NCI-H1092 (cell line): ENCODE measurements around the gene SLC12A8.

Experiments used
- DNase-seq: peaks from one replicate; lab custom pipeline; 2025; lab: John Stamatoyannopoulos, UW

The SLC12A8 gene

DNA sequence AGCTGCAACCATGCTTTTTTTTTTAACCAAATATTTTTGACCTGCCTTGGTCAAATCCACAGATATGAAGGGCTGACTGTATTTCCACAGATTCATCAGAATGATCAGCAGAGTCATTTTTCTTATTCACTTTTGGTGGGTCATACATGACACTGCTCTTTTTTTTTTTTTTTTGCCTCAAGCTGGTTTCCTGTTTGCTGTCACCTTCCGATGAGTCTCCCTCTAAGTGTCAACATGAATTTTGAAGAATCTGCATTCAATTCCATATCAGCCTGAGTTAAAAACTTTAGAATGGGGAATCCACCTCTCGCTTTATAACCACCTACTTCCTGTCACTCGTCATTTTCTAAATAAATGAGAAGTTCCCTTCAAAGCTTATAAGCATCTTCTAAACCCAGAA lies 2.2 kb upstream of the SLC12A8 start:
- no peak for DNase-seq

DNA sequence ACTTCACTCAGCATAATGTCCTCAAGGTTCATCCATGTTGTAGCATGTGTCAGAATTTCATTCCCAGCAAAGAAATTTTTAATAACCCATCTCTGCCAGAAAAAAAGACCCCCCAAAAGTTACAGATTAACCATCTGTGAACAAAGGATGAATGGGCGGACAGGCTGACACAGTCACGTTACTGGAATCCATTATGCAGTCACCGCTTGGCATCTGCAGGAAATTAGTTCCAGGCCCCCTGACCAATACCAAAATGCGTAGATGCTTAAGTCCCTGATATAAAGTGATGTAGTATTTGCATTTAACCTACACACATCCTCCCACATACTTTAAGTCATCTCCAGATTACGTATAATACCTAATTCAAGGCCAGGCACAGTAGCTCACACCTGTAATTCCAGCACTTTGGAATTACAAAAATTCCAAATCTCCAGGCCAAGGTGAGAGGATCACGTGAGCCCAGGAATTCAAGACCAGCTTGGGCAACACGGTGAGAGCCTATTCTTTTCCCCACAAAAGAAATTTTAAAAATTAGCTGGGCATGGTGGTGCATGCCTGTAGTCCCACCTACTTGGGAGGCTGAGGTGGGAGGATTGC lies 1.5 kb upstream of the SLC12A8 start:
- DNase-seq, result no peak

DNA sequence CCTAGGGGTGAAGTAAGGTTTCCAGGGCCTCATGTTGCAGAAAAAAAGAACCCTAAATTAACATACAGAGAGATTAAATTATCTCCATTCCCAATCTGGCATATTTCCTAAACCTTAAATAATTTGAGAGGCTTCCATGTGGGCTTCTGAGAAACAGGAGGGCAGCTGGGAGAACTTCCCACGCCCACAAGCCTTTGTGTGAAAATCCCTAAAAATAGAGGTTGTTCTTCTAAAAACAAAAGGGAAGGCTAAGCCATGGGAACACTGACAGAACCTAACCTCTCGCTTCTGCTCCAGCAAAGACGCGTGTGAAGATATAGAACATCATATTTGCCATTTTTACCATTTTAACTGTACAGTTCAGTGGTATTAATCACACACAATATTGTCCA lies 812 bp upstream of the SLC12A8 start:
- no peak for DNase-seq

DNA sequence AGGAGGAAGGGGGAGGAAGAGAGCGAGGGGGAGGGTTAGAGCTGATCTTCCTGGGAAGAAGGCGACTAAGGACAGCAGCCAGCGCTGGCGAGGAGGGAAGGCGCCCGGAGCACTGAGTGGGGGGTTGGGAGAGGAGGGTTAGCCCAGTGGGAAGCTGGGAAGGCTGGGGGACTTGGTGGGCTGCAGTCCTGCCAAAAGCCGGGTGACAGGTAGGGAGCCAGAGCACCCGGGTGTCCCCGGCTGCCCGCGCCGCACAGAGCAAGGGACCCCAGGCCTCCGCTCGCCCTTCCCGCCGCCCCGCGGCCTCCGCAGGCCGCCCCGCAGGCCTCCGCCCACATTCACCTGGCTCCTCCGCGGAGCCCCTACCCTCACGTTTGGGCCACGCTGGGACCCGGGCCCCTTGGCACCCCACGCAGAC lies 448 bp downstream of the SLC12A8 start:
- DNase-seq, result no peak

DNA sequence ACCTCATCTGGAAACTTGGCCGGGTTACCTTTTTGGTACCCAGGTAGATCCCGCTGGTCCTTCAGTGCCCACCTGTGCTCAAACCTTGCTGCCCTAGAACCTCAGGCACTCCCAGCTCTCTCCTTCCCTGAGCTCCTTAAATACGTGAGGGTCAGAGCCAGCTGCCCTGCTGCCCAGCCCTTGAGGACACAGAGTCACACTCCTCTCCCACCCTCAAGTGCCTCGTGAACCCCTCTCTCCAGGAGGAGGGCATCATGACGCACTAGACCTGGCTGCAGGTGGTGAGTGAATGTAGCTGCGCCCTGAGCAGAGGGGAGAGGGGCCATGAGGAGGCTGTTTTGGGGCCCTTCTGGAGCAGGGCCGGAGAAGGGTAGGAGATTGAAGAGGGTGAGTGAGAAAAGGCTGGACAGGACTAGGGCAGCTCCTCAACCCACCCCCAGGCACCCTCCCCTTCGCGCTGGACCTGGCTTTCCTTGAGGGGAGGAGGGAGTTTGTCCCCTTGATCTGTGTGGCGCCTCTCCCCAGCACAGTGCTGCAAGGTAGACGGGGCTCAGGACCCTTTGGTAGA lies 941 bp downstream of the SLC12A8 start:
- no peak for DNase-seq

DNA sequence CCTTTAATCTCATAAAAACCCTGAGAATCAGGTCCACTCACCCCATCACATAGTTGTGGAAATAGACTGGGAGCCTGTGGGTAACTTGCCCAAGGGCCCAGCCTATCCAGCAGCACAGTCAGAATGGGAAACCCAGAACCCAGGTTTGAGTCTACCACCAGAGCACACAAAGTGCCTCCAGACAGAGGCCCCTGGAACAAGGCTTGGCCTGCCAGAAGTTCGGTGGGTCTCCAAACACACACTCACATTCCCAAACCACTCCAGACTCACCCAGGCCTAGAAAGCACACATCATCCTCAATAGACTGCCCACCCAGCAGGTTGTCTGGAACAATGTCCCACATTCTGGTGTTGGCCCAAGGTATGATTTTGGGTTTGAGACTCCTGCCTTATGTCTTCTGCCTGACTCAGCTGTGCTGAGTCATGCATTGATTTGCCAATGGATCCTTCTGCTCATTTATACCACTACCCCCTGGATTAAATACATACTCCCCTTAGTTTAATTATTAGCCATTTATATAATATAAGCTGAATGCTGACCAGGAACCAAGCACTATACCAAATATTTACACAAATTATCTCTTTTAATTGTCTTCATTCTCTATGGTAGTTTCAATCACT lies 4.5 kb downstream of the SLC12A8 start:
- DNase-seq, result no peak

DNA sequence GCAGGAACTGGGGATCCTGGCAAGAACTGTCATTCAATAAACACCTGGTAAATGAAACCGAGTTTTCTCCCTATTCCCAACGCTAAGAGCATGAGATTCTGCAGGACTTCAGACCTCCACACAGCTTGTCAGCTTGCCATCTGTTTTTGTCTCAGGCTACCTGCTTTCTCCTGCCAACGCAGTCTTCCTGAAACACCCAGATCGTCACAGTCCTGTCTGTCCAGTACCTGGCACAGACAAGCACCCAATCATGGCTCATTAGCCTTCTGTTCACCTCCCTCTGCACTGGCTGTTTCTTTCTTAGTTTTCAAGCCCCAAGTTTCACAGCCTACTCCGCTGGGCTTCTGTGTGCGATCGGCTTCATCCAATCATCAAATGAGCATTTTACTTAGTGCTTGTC lies 5.0 kb downstream of the SLC12A8 start:
- no peak for DNase-seq

DNA sequence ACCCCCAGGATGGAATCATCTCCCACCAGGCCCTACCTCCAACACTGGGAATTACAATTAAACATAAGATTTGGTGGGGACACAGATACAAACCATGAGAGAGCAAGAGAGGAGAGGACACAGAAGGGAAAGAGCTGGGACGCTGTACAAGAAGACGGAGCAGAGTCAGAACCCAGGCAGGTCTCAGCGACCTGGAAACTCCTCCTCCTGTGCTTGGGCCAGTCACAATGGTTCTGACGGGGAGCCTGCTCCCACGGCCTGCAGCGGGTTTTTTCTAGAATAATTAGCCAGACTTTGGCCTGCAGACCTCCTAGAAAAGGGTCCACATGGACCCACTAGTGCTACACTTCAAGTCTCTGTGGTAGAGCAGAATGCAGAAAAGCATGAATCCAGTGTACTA lies 5.6 kb downstream of the SLC12A8 start:
- no peak for DNase-seq

DNA sequence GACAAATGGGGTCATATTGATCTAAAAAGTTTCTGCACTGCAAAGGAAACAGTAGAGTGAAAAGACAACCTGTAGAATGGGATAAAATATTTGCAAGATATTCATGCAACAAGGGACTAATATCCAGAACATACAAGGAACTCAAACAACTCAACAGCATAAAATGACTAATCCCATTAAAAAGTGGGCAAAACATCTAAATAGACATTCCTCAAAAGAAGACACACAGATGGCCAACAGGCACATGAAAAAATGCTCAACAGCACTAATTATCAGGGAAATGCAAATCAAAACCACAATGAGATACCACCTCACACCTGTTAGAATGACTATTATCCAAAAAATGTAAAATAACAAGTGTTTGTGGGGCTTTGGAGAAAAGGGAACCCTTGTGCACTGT lies 8.8 kb downstream of the SLC12A8 start:
- no peak for DNase-seq

DNA sequence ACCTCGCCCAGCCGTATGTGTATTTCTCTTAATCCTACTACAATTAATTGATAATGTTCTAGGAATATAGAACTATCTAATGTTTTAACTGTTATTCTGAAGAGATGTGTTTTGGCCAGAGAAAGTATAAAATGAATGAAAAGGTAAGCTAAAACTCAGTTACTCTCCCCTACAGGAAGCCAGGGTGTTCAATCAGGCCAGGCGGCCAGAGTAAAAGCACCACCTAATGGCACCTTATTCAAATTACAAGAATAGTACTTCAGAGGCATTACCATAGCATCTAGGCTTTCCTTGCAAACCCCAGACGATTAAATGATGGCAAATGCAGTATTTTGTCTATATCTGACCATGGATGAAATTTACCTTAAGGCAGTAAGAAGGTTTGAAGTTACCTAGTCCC lies 10.4 kb downstream of the SLC12A8 start:
- no peak for DNase-seq

DNA sequence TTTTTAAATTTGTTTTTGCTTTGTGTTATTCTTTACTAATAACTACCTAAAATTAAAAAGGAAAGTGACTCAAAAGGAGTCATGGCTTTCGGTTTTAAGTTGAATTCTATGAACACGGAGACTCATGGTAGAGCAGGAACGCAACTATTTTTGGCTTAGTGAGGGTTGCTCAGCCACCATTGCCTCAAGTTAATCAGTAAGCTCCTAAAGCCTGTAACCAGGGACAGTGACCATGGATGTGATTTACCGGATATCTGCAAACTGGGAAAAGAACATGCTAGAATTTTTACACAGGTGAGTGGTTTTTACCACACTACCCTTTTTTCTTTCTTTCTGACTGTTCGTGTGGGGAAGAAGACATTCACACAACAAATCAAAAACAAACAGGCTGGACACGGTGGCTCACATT lies 11.8 kb downstream of the SLC12A8 start:
- DNase-seq, result no peak

DNA sequence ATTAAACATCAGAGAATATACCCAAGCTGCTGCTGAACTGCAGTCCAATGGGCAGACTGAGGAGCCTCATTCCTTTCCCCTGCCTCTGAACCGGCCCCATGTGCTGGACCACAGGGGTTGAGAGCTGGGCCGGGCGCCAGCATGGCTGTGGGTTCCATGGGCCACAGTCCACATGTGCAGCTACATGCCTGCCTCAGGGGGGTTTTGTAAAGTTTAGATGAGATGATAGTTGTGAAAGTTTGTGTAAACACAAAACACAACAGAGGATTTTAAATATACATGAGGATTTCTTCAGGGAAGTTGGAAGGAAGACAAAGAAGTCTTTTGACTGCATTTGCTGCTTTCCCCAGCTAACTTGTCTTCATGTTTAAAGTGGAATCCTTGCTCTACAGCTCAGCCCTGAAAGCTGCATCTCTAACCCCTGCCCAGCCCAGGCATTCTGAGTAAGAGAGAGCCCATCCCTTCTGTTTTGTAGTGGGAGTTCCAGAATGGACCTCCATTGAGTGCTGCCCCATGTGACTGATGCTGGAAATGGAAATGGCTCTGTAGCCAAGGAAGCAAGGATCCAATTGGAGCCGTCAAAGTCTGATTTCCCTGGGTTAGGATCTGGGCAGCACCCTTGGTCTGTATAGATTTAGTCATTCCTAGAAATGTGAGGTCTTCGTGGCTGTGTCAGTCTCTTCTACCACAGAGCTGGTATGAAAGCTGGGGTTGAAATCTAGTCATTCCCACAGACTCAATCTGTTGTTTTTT lies 17.5 kb downstream of the SLC12A8 start:
- DNase-seq, result no peak

DNA sequence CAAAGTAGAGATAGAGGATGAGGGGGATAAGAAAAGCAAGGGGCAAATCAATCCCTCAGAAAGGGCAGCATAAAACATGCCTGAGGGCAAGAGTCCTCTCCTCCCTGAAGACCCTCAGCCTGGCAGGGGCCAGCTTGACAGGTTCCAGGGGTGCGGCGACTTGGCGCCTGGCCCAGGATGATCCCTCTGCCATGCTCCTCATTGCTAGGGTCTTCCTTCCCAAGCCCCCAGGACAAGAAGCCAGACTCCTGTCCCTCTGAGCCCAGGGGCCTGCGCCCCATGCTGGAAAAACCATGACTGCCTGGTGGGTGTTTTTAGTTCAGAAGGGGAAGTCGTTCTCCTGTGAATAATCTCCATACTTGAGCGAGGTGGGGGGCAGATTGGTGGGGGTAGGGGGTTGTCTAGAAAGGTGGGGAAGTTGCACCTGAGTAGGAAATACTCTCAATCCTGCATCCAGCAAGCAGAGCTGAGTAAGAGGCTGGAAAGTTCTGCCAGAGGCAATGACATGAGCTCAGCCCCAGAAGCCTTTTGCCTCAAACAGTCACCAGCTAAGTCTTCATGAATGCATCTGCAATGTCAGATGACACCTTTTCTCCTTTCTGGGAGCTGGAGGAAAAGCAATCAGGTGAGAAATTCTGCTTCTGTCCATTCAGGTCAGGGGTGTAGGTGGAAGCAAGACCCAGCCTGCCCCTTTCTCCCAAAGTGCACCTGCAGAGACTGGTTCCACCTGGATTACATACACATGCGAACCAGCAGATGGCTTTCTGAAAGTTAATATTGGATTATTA lies 18.3 kb downstream of the SLC12A8 start:
- no peak for DNase-seq

DNA sequence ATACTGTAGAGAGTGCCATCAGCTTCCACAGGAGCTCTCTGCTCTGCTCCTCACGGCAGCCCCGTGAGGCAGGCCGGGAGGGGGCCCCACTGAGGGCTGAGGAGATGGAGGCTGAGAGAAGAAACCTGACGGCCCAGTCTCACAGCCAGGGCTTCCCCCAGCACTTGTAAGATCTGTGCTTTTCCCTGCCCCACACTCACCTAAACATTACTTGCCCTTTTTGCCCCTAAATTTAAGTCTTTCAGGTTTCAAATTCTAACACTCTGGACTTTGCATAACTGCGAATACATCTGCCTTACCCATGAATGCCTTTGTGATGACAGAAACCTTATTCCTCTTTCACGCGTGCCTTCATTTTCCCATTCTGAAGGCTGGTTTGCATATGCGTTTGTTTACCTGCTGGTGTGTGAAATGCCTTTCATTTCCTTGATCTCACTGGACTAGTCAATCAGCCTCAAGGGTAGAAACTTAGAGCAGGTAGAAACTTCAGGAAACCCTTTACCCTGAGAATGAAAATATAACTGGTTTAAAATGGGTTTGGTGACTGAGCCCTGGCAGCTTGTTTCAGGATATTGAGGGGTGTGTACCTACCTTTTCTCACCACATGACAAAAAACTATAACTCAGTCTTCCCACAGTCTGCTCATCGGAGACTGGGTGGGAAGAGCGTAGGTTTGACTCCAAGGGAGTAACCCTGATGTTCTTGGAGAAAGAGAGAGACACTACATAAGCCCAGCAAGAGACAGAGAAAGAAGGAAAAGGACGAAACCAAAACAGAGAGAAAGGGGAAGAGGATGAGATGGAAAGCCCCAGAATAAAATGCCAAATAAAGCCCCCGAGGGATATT lies 20.1 kb downstream of the SLC12A8 start:
- no peak for DNase-seq

DNA sequence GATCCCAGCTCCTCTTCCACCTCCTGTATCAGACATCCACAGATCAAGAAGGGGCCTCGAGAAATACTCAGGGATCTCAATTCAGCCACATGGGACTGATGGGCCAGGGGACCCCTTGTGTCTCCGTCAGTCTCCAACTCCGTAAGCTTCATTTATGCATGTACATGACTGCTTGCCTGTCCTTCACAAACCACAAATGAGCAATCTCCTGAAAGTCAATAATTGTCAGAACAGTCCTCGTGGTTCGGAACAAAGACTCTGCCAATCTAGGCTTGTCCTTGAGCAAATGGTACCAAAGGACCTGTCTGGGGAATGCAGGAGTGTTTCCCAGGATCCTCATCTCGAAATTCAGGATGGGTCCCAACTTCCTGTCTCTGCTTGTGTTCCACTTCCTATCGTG lies 20.8 kb downstream of the SLC12A8 start:
- no peak for DNase-seq

DNA sequence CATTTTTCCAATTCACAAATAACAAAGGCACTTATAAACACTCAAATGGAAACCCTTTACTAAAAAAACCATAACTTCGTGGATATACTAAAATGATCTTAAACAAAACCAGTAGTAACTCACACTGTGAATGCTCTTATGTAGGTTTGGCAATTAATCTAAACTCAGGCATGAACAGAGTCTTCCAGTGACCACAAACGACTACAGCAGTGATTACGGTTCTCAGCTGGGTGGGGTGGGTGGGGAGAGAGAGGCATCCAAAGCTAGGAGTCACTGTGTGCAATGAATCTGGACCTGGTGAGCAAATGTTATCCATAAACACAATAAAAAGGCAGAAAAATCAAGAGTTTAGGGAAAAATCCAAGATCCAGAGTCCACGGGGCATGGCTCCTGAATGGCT lies 21.3 kb downstream of the SLC12A8 start:
- no peak for DNase-seq

DNA sequence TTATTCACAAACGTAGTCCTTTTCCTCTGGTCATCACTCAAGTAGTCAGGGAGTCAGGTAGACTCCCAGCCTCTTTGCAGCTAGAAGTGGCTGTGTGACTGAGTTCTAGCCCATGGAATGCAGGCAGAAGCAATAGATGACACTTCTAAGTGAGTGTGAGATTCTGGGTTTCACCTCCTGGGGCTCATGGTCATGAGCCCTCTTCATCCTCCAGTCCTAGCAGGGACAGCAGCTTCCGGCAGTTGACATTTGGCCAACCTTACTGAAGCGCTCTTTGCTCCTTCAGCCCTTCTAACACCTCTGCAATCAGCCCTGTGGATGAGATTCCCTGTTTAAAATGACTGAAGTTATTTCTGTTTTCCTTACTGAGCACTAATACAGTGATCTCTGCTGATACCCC lies 21.8 kb downstream of the SLC12A8 start:
- no peak for DNase-seq

DNA sequence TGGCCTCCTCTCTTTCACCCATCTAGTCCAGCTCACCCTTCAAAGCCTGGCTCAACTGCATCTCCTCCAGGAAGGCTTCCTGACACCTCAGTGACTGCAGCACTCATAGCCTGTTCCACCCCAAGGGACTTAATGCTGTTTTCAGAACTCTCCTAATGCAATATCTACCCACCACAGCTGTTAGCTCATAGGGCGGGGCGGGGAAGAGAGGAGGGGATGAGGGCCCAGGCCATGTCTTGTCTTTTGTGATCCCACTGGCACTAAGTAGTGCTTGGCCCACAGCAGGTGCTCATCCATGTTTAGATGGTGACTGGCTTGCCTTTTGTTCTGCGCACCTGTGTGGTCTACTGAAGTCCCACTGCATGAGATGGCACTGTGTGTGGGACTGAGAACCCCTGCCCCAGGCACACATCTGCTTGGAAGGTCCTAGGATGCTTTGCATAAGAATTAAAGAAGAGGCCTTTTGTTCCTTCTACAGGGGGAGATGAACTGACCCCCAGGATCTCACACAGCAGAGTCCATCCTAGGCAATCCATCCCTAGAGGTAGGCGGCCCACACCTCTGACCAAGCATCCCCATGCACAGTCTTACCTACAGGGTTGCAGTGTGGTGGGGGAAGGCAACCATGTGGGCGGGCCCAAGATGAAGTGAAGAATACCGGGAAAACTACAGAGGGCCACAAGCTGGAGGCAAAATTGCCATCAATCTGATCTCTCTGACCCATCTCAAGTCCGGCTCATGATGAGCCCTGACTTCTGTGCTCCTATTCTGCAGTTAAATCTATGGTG lies 23.0 kb downstream of the SLC12A8 start:
- DNase-seq, result no peak

DNA sequence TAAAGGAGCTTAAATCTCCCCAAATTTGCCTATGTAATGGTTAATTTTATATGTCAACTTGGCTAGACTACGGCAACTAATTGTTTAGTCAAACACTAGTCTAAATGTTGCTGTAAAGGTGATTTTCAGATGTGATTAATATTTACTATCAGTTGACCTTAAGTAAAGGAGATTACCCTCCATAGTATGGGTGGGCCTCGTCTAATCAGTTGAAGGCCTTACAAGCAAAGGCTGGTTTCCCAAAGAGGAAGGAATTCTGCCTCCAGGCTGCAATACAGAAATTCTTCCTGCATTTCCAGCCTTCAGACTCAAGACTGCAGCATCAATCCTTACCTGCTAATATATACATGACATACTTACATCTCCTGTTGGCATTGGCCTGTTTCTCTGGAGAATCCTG lies 23.6 kb downstream of the SLC12A8 start:
- no peak for DNase-seq

DNA sequence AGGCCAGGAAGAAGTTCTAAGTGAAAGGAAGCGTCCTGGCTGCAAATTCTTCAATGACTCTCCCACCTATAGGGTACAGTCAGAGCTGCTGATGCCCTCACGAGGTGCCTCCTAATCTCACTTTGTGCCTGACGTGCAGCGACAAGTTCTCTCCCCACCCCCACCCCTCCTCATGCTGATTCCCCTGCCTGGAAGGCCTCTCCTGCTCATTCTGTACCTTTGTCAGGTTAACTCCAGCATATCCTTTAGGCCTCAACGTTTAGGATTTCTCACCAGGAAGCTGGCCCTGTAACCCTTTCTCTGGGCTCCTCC lies 25.0 kb downstream of the SLC12A8 start:
- DNase-seq, result no peak
